ENCODE results near the gene ITGA1. TPM values are rescaled to one million over a fixed set of nuclear protein-coding genes. Genes with fewer than 3 reads are reported as not detected.

ITGA1 gene
- total RNA-seq, 1 donor from 2014 or later = 42.7 TPM

GRCh38 chr5:52821901-52822300 is 34.2 kb downstream of the ITGA1 start:
- peaks cover 6 to 33% of the 10 kb centered on the region in 2 donors for H3K4me1 ChIP-seq
- no peak for TF ChIP-seq CTCF (IDR thresholded peaks at IDR 0.05)
- no peak for DNase-seq (ENCODE audit: low spot score in 2 of 2)

GRCh38 chr5:52822437-52822836 is 34.7 kb downstream of the ITGA1 start:
- peak overlapping the region; percentile 47 to 68 for H3K27ac ChIP-seq
- intact Hi-C loops (cut with DNase I) = no loop called here
- no peaks in the 10 kb centered on the region for H3K36me3 ChIP-seq
- peak in 1 of 2 donors; percentile 75 for DNase-seq (ENCODE audit: low spot score in 2 of 2)
- H3K4me1 ChIP-seq = peaks cover 6 to 30% of the 10 kb centered on the region in 2 donors
- no peak for TF ChIP-seq CTCF (IDR thresholded peaks at IDR 0.05)
- H3K4me3 ChIP-seq = peak overlapping the region in 1 of 2 donors; percentile 4
- no peaks in the 10 kb centered on the region for H3K9me3 ChIP-seq
- H3K27me3 ChIP-seq = no peaks in the 10 kb centered on the region

More at GRCh38 chr5:52821901-52822300, 34.2 kb downstream of the ITGA1 start:
- H3K4me3 ChIP-seq = no peak overlapping the region
- intact Hi-C loops (cut with DNase I) = no loop called here
- no peaks in the 10 kb centered on the region for H3K27me3 ChIP-seq
- H3K36me3 ChIP-seq = no peaks in the 10 kb centered on the region
- no peaks in the 10 kb centered on the region for H3K9me3 ChIP-seq
- peak overlapping the region; percentile 47 to 68 for H3K27ac ChIP-seq

DNA sequence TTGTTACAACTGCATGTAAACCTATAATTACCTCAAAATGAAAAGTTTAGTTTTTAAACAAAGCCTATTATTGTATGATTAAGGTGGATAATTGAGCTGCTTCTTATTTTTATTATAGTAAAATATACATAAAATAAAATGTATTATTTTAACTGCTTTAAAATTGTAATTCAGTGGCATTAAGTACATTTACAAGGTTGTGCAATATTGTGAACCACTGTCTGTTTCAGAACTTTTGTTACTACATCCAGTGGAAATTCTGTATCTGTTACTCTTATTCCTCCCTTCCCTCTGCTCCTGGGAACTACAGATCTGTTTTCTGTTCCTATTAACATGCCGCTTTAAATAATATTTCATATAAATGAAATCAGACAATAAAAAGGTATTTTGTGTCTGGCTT is 37.1 kb downstream of the ITGA1 start:
- no peaks in the 10 kb centered on the region for H3K9me3 ChIP-seq
- H3K4me3 ChIP-seq = no peak overlapping the region
- no peak for TF ChIP-seq CTCF (IDR thresholded peaks at IDR 0.05)
- no peak for DNase-seq (ENCODE audit: low spot score in 2 of 2)
- no peaks in the 10 kb centered on the region for H3K27me3 ChIP-seq
- no peaks in the 10 kb centered on the region for H3K36me3 ChIP-seq
- intact Hi-C loops (cut with DNase I) = no loop called here
- peaks cover 9 to 23% of the 10 kb centered on the region in 2 donors for H3K4me1 ChIP-seq
- no peak overlapping the region for H3K27ac ChIP-seq

DNA sequence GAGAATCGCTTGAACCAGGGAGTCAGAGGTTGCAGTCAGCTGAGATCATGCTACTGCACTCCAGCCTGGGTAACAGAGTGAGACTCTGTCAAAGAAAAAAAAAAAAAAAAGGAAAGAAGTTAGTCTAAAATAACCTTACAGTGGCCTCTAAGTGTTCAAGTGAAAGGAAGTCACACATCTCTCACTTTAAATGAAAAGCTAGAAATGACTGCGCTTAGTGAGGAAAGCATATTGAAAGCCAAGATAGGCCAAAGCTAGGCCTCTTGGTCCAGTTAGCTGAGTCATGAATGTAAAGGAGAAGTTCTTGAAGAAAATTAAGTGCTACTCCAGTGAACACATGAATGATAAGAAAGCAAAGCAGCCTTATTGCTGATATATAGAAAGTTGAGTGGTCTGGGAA is 38.1 kb downstream of the ITGA1 start:
- no peaks in the 10 kb centered on the region for H3K27me3 ChIP-seq
- H3K27ac ChIP-seq = peak overlapping the region; percentile 18 to 47
- TF ChIP-seq CTCF (IDR thresholded peaks at IDR 0.05) = no peak
- intact Hi-C loops (cut with DNase I) = no loop called here
- H3K9me3 ChIP-seq = no peaks in the 10 kb centered on the region
- no peaks in the 10 kb centered on the region for H3K36me3 ChIP-seq
- peaks cover 12 to 29% of the 10 kb centered on the region in 2 donors for H3K4me1 ChIP-seq
- DNase-seq (ENCODE audit: low spot score in 2 of 2) = no peak
- no peak overlapping the region for H3K4me3 ChIP-seq

- H3K36me3 ChIP-seq = no peaks in the 10 kb centered on the region
- no peak for DNase-seq (ENCODE audit: low spot score in 2 of 2)
- H3K27ac ChIP-seq = no peak overlapping the region
- H3K4me3 ChIP-seq = no peak overlapping the region
- intact Hi-C loops (cut with DNase I) = no loop called here
- H3K27me3 ChIP-seq = no peaks in the 10 kb centered on the region
- no peak for TF ChIP-seq CTCF (IDR thresholded peaks at IDR 0.05)
- no peaks in the 10 kb centered on the region for H3K9me3 ChIP-seq
- peaks cover 5 to 29% of the 10 kb centered on the region in 2 donors for H3K4me1 ChIP-seq
Observed at GRCh38 chr5:52827815-52828214, 40.1 kb downstream of the ITGA1 start.

DNA sequence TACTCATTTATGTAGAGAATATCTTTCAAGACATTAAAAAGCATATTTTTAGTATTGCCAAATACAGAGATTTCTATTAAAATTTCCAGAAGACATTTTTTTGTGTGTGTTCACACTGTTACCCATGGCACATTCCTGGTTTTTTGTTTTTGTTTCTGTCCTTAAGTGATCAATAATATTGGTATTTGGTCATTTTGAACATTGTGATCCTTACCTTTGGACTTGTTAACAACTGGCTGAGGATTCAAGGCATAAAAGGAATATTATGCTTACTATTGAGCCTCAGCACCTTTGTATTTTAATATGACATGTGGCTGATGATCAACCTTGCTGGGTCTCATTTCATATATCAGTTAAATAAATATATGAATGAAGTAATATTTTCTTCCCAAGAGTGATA is 41.9 kb downstream of the ITGA1 start:
- intact Hi-C loops (cut with DNase I) = no loop called here

More for the DNA sequence above, 41.9 kb downstream of the ITGA1 start:
- DNase-seq (ENCODE audit: low spot score in 2 of 2) = no peak
- Histone ChIP-seq H3K4me3 (no peak overlapping the region), H3K36me3 (no peaks in the 10 kb centered on the region), H3K27me3 (no peaks in the 10 kb centered on the region), H3K9me3 (no peaks in the 10 kb centered on the region), H3K27ac (no peak overlapping the region), H3K4me1 (peaks cover 5 to 13% of the 10 kb centered on the region in 2 donors)
- TF ChIP-seq CTCF (IDR thresholded peaks at IDR 0.05) = no peak

Data from ascending aorta (tissue), 2 donors.